Adipocyte (in vitro differentiated cells): ENCODE measurements around the gene NFASC.
A peak's percentile ranks its signal among the peaks of the same experiment; 100 is the strongest.

Experiments used
- DNase-seq: peaks from one replicate; pipeline ENCODE4 v3.0.0-alpha.2; 2015; ENCODE audit warnings: low read depth
- H3K27me3 ChIP-seq: replicated peaks from 2 replicates; pipeline ENCODE4 v1.7.0; 2013; ENCODE audit warnings: mild to moderate bottlenecking, low read length, moderate library complexity; ENCODE audit not compliant: control insufficient read depth, insufficient read depth
- H3K36me3 ChIP-seq: 2 replicates; pipeline ENCODE4 v1.7.0; 2013; ENCODE audit warnings: low read length, mild to moderate bottlenecking, moderate library complexity; ENCODE audit not compliant: control insufficient read depth, insufficient read depth, severe bottlenecking
- H3K4me1 ChIP-seq: 2 replicates; pipeline ENCODE4 v1.7.0; 2013; ENCODE audit warnings: mild to moderate bottlenecking, low read length, moderate library complexity; ENCODE audit not compliant: control insufficient read depth, insufficient read depth
- H3K4me3 ChIP-seq: 2 replicates; pipeline ENCODE4 v1.7.0; 2013; ENCODE audit warnings: mild to moderate bottlenecking, low read length, moderate library complexity
- H3K9ac ChIP-seq: 2 replicates; pipeline ENCODE4 v1.7.0; 2013; ENCODE audit warnings: mild to moderate bottlenecking, low read length, moderate library complexity
- H3K9me3 ChIP-seq: 2 replicates; pipeline ENCODE4 v1.7.0; 2013; ENCODE audit warnings: mild to moderate bottlenecking, low read length, moderate library complexity; ENCODE audit not compliant: control insufficient read depth

Gene NFASC

DNA sequence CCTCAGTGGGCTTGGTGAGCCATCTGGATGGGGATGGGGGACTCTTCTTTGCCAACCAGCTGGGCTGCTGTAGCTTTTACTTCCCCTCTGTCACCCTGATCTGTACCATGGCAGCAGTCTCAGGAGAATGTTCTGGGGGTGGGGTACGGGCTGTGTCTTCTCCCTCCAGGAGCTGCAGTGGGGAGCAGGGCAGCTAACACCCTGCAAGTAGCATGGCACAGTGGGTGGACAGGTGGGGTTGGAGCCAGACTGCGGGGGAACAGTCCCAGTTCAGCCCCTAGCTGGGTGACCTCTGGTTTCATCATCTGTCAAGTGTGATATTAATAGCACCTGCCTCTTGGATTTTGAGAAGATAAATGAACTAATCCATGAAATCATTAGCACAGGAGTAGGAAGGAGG lies 3.1 kb downstream of the NFASC start:
- no peak overlapping the region for H3K9ac ChIP-seq
- H3K9me3 ChIP-seq: no peaks in the 10 kb centered on the region
- H3K4me3 ChIP-seq: no peak overlapping the region
- H3K36me3 ChIP-seq: peaks cover 6% of the 10 kb centered on the region
- DNase-seq: no peak
- peaks cover 20% of the 10 kb centered on the region for H3K4me1 ChIP-seq
- no peaks in the 10 kb centered on the region for H3K27me3 ChIP-seq

DNA sequence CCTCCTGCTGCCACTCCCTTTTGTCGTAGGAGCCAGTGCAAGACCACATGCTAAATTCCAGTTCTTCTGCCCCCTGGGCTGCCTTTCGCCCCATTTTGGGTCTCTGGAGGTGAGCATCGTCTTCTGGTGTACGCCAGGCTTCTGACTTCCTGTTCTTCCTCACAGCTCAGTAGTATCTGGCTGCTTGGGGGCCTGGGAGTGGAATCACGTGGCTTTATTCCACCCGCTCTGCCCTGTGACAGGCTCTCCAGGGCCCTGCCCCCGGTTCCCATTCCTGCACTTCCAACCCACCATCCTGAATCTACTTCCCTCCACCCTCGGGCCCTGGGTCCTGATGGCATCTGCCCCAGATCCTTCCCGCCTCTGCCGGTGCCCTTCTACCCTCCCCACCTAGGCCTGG lies 3.6 kb downstream of the NFASC start:
- no peak for DNase-seq
- Histone ChIP-seq H3K36me3 (peaks cover 6% of the 10 kb centered on the region), H3K4me1 (peaks cover 26% of the 10 kb centered on the region), H3K9ac (no peak overlapping the region), H3K9me3 (no peaks in the 10 kb centered on the region), H3K4me3 (no peak overlapping the region), H3K27me3 (no peaks in the 10 kb centered on the region)

- Histone ChIP-seq H3K4me3 (no peak overlapping the region), H3K9me3 (no peaks in the 10 kb centered on the region), H3K9ac (no peak overlapping the region), H3K27me3 (no peaks in the 10 kb centered on the region), H3K4me1 (peaks cover 31% of the 10 kb centered on the region), H3K36me3 (peaks cover 6% of the 10 kb centered on the region)
- no peak for DNase-seq
Observed at GRCh38 chr1:204875255-204875654, 4.6 kb downstream of the NFASC start.

DNA sequence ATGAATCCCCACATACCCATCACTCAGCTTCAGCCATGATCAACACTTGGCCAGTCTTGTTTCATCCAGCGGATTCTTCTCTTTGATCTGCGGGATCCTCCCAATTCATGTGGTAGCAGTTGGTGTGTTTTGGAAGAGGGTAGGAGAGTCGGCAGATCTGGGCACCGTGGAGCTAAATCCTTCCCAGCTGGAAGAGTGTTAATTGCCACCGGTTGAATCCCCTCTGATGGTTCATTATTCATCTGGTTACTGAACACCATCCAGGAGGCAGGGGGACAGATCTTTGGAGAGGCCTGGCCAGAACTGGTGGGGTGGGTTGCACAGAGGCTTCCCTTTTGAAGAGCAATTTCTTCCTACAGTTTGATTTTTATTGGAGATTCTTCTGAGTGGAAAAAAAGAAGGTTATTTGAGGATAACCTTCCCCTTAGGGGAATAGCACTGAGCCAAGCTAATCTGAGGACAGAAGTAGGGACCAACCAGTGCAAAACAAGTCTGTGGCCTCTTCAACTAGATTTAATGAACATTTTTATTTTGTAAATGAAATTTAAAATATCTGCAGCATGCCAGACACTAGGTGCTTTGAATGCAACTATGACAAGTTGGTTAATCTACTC lies 8.1 kb downstream of the NFASC start:
- H3K9me3 ChIP-seq: no peaks in the 10 kb centered on the region
- H3K4me3 ChIP-seq: no peak overlapping the region
- H3K9ac ChIP-seq: no peak overlapping the region
- no peaks in the 10 kb centered on the region for H3K36me3 ChIP-seq
- H3K4me1 ChIP-seq: peaks cover 22% of the 10 kb centered on the region
- no peaks in the 10 kb centered on the region for H3K27me3 ChIP-seq
- no peak for DNase-seq

GRCh38 chr1:204879351-204879750 lies 8.7 kb downstream of the NFASC start:
- H3K4me3 ChIP-seq: no peak overlapping the region
- H3K4me1 ChIP-seq: peaks cover 24% of the 10 kb centered on the region
- H3K9me3 ChIP-seq: no peaks in the 10 kb centered on the region
- H3K36me3 ChIP-seq: no peaks in the 10 kb centered on the region
- no peak overlapping the region for H3K9ac ChIP-seq
- no peaks in the 10 kb centered on the region for H3K27me3 ChIP-seq
- DNase-seq: no peak

- H3K9me3 ChIP-seq: no peaks in the 10 kb centered on the region
- no peak overlapping the region for H3K9ac ChIP-seq
- H3K36me3 ChIP-seq: no peaks in the 10 kb centered on the region
- DNase-seq: no peak
- no peak overlapping the region for H3K4me3 ChIP-seq
- no peaks in the 10 kb centered on the region for H3K27me3 ChIP-seq
- peaks cover 38% of the 10 kb centered on the region for H3K4me1 ChIP-seq
Observed at GRCh38 chr1:204880906-204881305, 10.2 kb downstream of the NFASC start.

DNA sequence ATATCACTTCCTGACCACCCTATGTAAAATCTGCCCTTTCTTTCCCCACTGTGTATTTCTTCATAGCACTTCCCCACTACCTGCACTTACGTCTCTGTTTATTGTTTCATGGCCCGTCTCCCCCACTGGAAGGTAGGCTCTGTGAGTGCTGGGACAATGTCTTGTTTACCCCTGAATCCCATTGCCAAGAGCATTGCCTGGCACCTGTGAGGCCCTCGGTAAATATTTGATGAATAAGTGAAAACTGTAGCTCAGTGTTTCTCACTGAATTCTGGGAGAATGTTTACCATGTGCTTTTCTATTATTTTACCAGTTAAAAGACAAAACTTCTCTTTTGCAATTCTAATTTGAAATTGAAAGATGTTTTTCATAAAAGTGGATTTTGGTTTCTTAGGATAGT lies 11.8 kb downstream of the NFASC start:
- Histone ChIP-seq H3K27me3 (no peaks in the 10 kb centered on the region), H3K9ac (no peak overlapping the region), H3K36me3 (no peaks in the 10 kb centered on the region), H3K4me3 (no peak overlapping the region), H3K4me1 (peaks cover 53% of the 10 kb centered on the region), H3K9me3 (no peaks in the 10 kb centered on the region)
- DNase-seq: no peak

GRCh38 chr1:204883405-204883804 lies 12.7 kb downstream of the NFASC start:
- Histone ChIP-seq H3K4me1 (peaks cover 62% of the 10 kb centered on the region), H3K4me3 (no peak overlapping the region), H3K9ac (no peak overlapping the region), H3K27me3 (no peaks in the 10 kb centered on the region), H3K36me3 (no peaks in the 10 kb centered on the region), H3K9me3 (no peaks in the 10 kb centered on the region)
- no peak for DNase-seq

DNA sequence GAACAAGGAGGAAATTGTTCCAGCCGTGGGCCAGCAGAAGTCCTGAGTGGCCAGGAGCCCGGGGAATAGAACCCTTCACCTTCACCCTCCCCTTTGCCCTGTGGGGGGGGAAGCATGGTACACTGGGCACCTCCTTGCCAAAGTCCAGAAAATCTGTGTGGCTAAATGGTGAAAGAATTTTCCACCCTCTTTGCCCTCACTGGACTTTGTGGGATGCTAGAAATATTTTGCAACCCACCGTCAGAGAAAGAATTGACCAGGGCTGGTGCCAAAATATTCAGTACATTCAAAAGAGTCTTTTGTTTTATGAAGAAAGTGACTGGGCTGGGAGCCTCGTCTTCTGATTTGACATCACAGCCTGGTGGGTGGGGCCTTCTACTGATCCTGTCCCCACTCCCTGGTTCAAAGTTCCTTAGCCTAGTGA lies 14.6 kb downstream of the NFASC start:
- Histone ChIP-seq H3K4me3 (peak overlapping the region; percentile 72), H3K9ac (peak overlapping the region; percentile 82), H3K9me3 (no peaks in the 10 kb centered on the region), H3K36me3 (no peaks in the 10 kb centered on the region), H3K4me1 (peaks cover 65% of the 10 kb centered on the region), H3K27me3 (no peaks in the 10 kb centered on the region)
- peak; percentile 45 for DNase-seq

DNA sequence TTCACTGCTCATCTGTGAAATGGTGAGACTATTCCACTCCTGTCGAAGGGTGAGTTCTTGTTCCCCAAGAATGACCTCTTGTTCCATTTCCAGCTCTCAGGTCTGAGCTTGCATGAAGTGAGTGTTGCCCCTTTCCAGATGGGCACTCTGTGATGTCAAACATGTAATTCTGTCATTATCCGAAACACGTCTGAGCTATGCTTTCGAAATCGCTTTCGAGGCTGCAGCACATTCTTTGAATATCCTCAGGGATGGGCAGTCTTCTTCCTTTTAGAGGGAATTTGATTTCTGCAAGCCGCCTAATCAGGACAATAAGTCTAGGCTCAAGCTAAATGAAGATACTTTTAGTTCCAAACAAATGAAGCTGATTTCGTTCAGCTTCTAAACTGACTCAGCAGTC lies 15.1 kb downstream of the NFASC start:
- H3K27me3 ChIP-seq: no peaks in the 10 kb centered on the region
- no peaks in the 10 kb centered on the region for H3K9me3 ChIP-seq
- H3K4me1 ChIP-seq: peaks cover 65% of the 10 kb centered on the region
- H3K9ac ChIP-seq: peak overlapping the region; percentile 82
- no peaks in the 10 kb centered on the region for H3K36me3 ChIP-seq
- peak overlapping the region; percentile 72 for H3K4me3 ChIP-seq
- peak; percentile 39 for DNase-seq

DNA sequence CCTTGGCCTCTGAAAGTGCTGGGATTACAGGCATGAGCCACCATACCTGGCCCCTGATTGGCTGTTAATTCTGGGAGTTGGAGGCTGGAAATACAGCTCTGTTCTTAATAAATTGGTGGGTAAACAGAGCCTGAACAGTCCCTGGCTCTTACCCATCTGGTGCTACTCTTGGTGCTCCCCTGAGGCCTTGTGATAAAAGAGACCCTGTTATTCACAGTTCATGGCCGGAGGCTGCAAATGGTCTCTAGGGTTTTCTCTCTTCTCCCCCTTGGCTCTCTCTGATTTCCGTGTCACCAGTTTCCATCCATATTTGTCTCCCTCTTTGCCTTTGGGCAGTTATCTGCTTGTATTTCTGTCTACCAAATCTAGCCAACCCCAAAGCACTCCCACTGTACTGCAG lies 17.2 kb downstream of the NFASC start:
- Histone ChIP-seq H3K9ac (peak overlapping the region; percentile 66), H3K4me3 (peak overlapping the region; percentile 12), H3K4me1 (peaks cover 76% of the 10 kb centered on the region), H3K27me3 (no peaks in the 10 kb centered on the region), H3K9me3 (no peaks in the 10 kb centered on the region), H3K36me3 (no peaks in the 10 kb centered on the region)
- DNase-seq: no peak

DNA sequence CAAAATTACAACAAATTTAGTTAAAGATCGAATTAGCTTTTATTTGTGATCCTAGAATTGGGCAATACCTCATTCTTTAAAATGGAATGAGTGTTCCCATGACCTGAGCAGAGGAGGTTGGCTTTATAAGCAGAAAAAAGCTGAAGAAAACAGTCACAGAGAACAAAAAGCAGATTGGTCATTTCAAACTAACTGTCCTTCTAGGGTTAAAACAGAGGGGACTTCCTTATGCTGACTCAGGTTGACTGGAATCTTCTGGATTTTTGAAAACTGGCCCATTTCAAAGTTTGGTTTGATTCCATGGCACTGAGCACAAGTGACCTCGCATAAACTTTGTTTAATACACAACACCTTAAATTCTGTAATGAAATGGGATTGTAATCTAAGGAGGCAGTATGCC lies 17.6 kb downstream of the NFASC start:
- Histone ChIP-seq H3K9me3 (no peaks in the 10 kb centered on the region), H3K27me3 (no peaks in the 10 kb centered on the region), H3K36me3 (no peaks in the 10 kb centered on the region), H3K9ac (peak overlapping the region; percentile 66), H3K4me1 (peaks cover 74% of the 10 kb centered on the region), H3K4me3 (peak overlapping the region; percentile 12)
- DNase-seq: no peak
